ENCODE measurements around the gene CLP1. TPM values are rescaled to one million over a fixed set of nuclear protein-coding genes. Genes with fewer than 3 reads are reported as not detected.

Gene CLP1
- total and polyA plus RNA-seq, 3 experiments from 2014 or later, result 8.2 to 23.4 (median 22.4) TPM

- Histone ChIP-seq H3K4me1 (ENCODE audit: insufficient read depth, low read length) (peaks cover 6% of the 10 kb centered on the region), H3K27me3 (ENCODE audit: insufficient read depth, low read length, poor library complexity, severe bottlenecking) (peaks cover 11% of the 10 kb centered on the region), H3K9me3 (ENCODE audit: low read length) (no peaks in the 10 kb centered on the region), H3K27ac (ENCODE audit: low read depth, low read length) (no peak overlapping the region), H3K4me3 (ENCODE audit: low read length) (peak overlapping the region; percentile 67), H3K36me3 (ENCODE audit: insufficient read depth, low read length) (no peaks in the 10 kb centered on the region)
- DNase-seq, result no peak
- H3K4me1 Mint-ChIP-seq, result peaks cover 10 to 26% (median 12%) of the 10 kb centered on the region in 3 donors
- H3K27me3 Mint-ChIP-seq, result peaks cover 32 to 48% of the 10 kb centered on the region in 2 donors
- POLR2A ChIA-PET, result interaction anchor here (0.7 kb wide), 1 partner anchor 95 kb away, joined by 3 read pairs; no protein-coding TSS in a partner anchor
- CTCF ChIA-PET, result interaction anchor here (2.5 kb wide), 1 partner anchor 70 kb away, joined by 8 read pairs; the partner anchor contains the start of gene UBE2L6
- H3K27ac Mint-ChIP-seq, result no peak overlapping the region
- peaks cover 0 to 2% (median 0%) of the 10 kb centered on the region in 3 donors for H3K36me3 Mint-ChIP-seq
- peak overlapping the region; percentile 82 to 93 (median 85) for H3K4me3 Mint-ChIP-seq
- H3K9me3 Mint-ChIP-seq, result no peaks in the 10 kb centered on the region
Observed at GRCh38 chr11:57637626-57638004, 19.9 kb upstream of the CLP1 start.

- H3K27me3 Mint-ChIP-seq, result peaks cover 30 to 49% of the 10 kb centered on the region in 2 donors
- ChIA-PET POLR2A (interaction anchor here (0.6 kb wide), 1 partner anchor 104 kb away, joined by 7 read pairs; no protein-coding TSS in a partner anchor), CTCF (interaction anchor here (1.4 to 7.6 kb wide), 6 partner anchors 68 to 929 kb away, joined by 3 to 144 read pairs (median 20); partner anchors contain the start of gene UBE2L6)
- Histone ChIP-seq H3K27me3 (ENCODE audit: insufficient read depth, low read length, poor library complexity, severe bottlenecking) (peaks cover 11% of the 10 kb centered on the region), H3K4me1 (ENCODE audit: insufficient read depth, low read length) (peaks cover 6% of the 10 kb centered on the region), H3K36me3 (ENCODE audit: insufficient read depth, low read length) (no peaks in the 10 kb centered on the region), H3K4me3 (ENCODE audit: low read length) (peak overlapping the region; percentile 67), H3K9me3 (ENCODE audit: low read length) (no peaks in the 10 kb centered on the region), H3K27ac (ENCODE audit: low read depth, low read length) (no peak overlapping the region)
- peak overlapping the region in 5 of 8 donors; percentile 54 to 68 (median 63) for H3K27ac Mint-ChIP-seq
- H3K4me3 Mint-ChIP-seq, result peak overlapping the region; percentile 82 to 93 (median 85)
- H3K4me1 Mint-ChIP-seq, result peaks cover 10 to 26% (median 12%) of the 10 kb centered on the region in 3 donors
- DNase-seq, result no peak
- H3K36me3 Mint-ChIP-seq, result peaks cover 0 to 2% (median 0%) of the 10 kb centered on the region in 3 donors
- no peaks in the 10 kb centered on the region for H3K9me3 Mint-ChIP-seq
Observed at GRCh38 chr11:57638005-57638781, 19.4 kb upstream of the CLP1 start.

DNA sequence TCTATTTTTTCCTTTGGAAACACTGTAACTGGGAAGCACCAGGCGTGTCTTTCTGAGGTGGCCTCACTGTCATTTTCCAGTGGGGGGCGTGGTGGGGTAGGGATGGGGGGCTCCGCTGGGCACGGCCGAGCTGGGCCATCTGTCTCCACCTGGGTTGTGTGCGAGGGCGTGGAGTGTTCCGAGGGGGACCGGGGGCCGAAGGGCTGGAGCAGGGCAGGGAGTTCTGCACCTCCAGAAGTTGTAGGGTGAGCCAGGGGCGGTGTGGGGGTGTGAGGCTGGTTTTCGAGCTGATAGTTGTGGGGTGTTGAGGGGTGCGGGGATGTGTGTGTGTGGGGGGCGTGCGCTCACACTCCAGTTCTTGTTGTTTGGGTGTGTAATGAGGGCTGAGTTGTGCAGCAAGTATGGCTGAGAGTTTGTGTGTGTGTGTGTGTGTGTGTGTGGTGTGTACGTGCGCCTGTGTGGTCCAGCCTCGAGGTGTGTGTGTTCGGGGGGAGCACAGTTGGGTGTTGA is 18.7 kb upstream of the CLP1 start:
- no peak overlapping the region for H3K27ac ChIP-seq (ENCODE audit: low read depth, low read length)
- H3K27me3 Mint-ChIP-seq, result peaks cover 30 to 46% of the 10 kb centered on the region in 2 donors
- peaks cover 11% of the 10 kb centered on the region for H3K27me3 ChIP-seq (ENCODE audit: insufficient read depth, low read length, poor library complexity, severe bottlenecking)

GRCh38 chr11:57639321-57640067 is 18.1 kb upstream of the CLP1 start:
- peaks cover 11% of the 10 kb centered on the region for H3K27me3 ChIP-seq (ENCODE audit: insufficient read depth, low read length, poor library complexity, severe bottlenecking)
- peak overlapping the region; percentile 67 for H3K4me3 ChIP-seq (ENCODE audit: low read length)
- no peaks in the 10 kb centered on the region for H3K9me3 Mint-ChIP-seq
- ChIA-PET POLR2A (interaction anchor here (0.5 to 1.1 kb wide), 2 partner anchors 54 to 108 kb away, joined by 3 read pairs; no protein-coding TSS in a partner anchor), CTCF (interaction anchor here (0.9 to 7.6 kb wide), 11 partner anchors 8 to 928 kb away, joined by 3 to 144 read pairs (median 12); partner anchors contain the start of genes UBE2L6 and YPEL4)
- no peaks in the 10 kb centered on the region for H3K9me3 ChIP-seq (ENCODE audit: low read length)
- H3K27ac Mint-ChIP-seq, result peak overlapping the region in 1 of 8 donors; percentile 56
- peak overlapping the region; percentile 82 to 93 (median 85) for H3K4me3 Mint-ChIP-seq
- H3K27ac ChIP-seq (ENCODE audit: low read depth, low read length), result no peak overlapping the region
- peaks cover 27 to 41% of the 10 kb centered on the region in 2 donors for H3K27me3 Mint-ChIP-seq
- DNase-seq, result no peak
- no peaks in the 10 kb centered on the region for H3K36me3 ChIP-seq (ENCODE audit: insufficient read depth, low read length)
- H3K4me1 Mint-ChIP-seq, result peaks cover 10 to 26% (median 12%) of the 10 kb centered on the region in 3 donors
- peaks cover 6% of the 10 kb centered on the region for H3K4me1 ChIP-seq (ENCODE audit: insufficient read depth, low read length)
- H3K36me3 Mint-ChIP-seq, result peaks cover 0 to 4% (median 0%) of the 10 kb centered on the region in 3 donors

More for the DNA sequence above, 18.7 kb upstream of the CLP1 start:
- no peak for DNase-seq
- Mint-ChIP-seq H3K27ac (peak overlapping the region in 6 of 8 donors; percentile 49 to 64 (median 56)), H3K36me3 (peaks cover 0 to 3% (median 0%) of the 10 kb centered on the region in 3 donors), H3K9me3 (no peaks in the 10 kb centered on the region), H3K4me1 (peaks cover 10 to 26% (median 12%) of the 10 kb centered on the region in 3 donors), H3K4me3 (peak overlapping the region; percentile 82 to 93 (median 85))
- Histone ChIP-seq H3K4me1 (ENCODE audit: insufficient read depth, low read length) (peaks cover 6% of the 10 kb centered on the region), H3K4me3 (ENCODE audit: low read length) (peak overlapping the region; percentile 67), H3K36me3 (ENCODE audit: insufficient read depth, low read length) (no peaks in the 10 kb centered on the region), H3K9me3 (ENCODE audit: low read length) (no peaks in the 10 kb centered on the region)
- POLR2A ChIA-PET, result interaction anchor here (0.5 to 0.6 kb wide), 2 partner anchors 55 to 103 kb away, joined by 3 to 7 read pairs; no protein-coding TSS in a partner anchor
- CTCF ChIA-PET, result interaction anchor here (0.9 to 7.6 kb wide), 7 partner anchors 69 to 929 kb away, joined by 3 to 144 read pairs (median 21); partner anchors contain the start of gene UBE2L6

DNA sequence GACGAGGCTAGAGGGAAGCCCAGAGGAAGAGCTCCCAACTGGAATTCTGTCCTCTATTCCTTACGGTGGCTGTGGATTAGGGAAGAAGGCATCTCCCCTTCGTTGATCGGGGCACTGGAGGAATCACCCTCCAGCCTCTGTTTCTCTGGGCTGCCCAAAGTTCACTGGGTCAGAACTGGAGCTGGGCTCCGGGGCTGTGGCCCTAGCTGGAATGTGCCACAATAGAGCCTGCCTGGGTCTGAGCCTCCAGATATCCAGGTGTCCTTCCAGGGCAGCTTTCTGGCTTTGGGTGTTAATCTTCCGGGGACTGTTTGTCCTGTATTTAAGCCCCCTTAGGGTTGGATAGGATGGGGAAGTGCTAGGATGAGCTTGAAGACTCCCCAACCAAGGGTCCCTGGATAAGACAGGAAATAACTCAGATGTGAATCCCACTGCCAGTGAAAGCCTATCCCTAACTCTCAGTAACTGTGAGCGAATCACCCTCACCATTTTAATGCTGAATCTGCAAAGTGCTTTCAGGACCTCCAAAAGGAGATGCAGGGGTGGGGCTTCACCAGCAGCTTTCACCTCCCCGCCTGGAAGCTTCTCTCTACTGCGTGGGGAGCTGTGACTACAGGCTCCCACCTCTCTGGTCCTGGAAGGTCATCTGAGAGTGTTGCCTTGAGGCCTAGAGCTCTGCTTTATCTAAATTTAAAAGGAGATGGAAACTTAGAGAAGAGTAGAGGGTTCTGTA is 17.3 kb upstream of the CLP1 start:
- CTCF ChIA-PET, result interaction anchor here (0.9 to 7.6 kb wide), 17 partner anchors 8 to 315 kb away, joined by 3 to 144 read pairs (median 4); partner anchors contain the start of genes TNKS1BP1, UBE2L6 and YPEL4
- Mint-ChIP-seq H3K4me3 (peak overlapping the region in 5 of 7 donors; percentile 12 to 84 (median 69)), H3K36me3 (peaks cover 0 to 4% (median 0%) of the 10 kb centered on the region in 3 donors), H3K4me1 (peaks cover 10 to 26% (median 12%) of the 10 kb centered on the region in 3 donors), H3K9me3 (no peaks in the 10 kb centered on the region), H3K27me3 (peaks cover 27 to 41% of the 10 kb centered on the region in 2 donors), H3K27ac (peak overlapping the region in 1 of 8 donors; percentile 60)
- Histone ChIP-seq H3K4me1 (ENCODE audit: insufficient read depth, low read length) (peaks cover 6% of the 10 kb centered on the region), H3K36me3 (ENCODE audit: insufficient read depth, low read length) (no peaks in the 10 kb centered on the region), H3K9me3 (ENCODE audit: low read length) (no peaks in the 10 kb centered on the region), H3K27me3 (ENCODE audit: insufficient read depth, low read length, poor library complexity, severe bottlenecking) (peaks cover 7% of the 10 kb centered on the region), H3K4me3 (ENCODE audit: low read length) (no peak overlapping the region), H3K27ac (ENCODE audit: low read depth, low read length) (no peak overlapping the region)
- POLR2A ChIA-PET, result interaction anchor here (1.1 kb wide), 1 partner anchor 109 kb away, joined by 3 read pairs; no protein-coding TSS in a partner anchor
- no peak for DNase-seq

DNA sequence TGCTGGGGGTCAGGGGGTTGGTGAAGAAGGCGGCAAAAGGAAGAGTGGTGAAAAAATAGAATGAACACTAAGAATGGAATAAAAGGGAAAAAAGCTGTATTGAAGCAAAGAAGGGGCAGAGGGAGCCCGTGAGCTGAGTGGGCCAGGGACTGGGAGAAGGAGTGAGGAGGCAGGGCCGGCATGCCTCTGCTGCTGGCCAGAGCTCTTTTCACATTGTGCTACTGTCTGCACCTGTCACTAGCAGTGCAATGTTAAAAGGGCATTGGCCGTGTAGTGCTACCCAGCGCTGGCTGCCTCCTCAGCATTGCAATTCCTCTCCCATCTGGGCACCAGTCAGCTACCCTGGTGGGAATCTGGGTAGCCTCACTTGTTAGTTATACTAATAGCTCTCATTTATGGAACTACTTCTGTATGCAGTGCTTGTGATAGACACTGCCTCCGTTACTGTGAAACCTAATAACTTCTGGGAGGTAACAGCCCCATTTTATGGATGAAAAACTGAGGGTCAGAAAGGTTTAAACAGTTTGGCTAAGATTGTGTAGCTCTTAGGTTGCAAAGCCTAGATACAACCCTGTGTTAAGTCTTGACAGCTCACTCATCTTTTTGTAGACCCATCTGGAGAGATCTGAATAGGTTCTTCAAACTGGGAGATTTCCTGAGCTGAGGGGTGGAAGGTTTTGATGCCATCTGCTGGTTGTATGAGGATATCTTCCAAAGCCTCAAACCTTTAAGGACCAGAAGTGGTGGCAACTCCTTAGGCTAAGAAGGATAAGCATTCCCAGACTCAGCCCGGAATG is 16.4 kb upstream of the CLP1 start:
- peaks cover 10 to 29% (median 12%) of the 10 kb centered on the region in 3 donors for H3K4me1 Mint-ChIP-seq
- H3K9me3 Mint-ChIP-seq, result no peaks in the 10 kb centered on the region
- Histone ChIP-seq H3K4me1 (ENCODE audit: insufficient read depth, low read length) (peaks cover 6% of the 10 kb centered on the region), H3K4me3 (ENCODE audit: low read length) (no peak overlapping the region), H3K36me3 (ENCODE audit: insufficient read depth, low read length) (no peaks in the 10 kb centered on the region), H3K27me3 (ENCODE audit: insufficient read depth, low read length, poor library complexity, severe bottlenecking) (peaks cover 11% of the 10 kb centered on the region), H3K27ac (ENCODE audit: low read depth, low read length) (no peak overlapping the region), H3K9me3 (ENCODE audit: low read length) (no peaks in the 10 kb centered on the region)
- ChIA-PET POLR2A (interaction anchor here (0.8 kb wide), 1 partner anchor 11 kb away, joined by 5 read pairs; no protein-coding TSS in a partner anchor), CTCF (interaction anchor here (0.9 to 7.6 kb wide), 19 partner anchors 8 to 316 kb away, joined by 3 to 144 read pairs (median 4); partner anchors contain the start of genes RTN4RL2, TNKS1BP1, UBE2L6 and YPEL4)
- H3K36me3 Mint-ChIP-seq, result peaks cover 0 to 4% (median 0%) of the 10 kb centered on the region in 3 donors
- peak in 1 of 5 donors; percentile 39 for DNase-seq
- H3K27me3 Mint-ChIP-seq, result peaks cover 25 to 49% of the 10 kb centered on the region in 2 donors
- H3K4me3 Mint-ChIP-seq, result peak overlapping the region in 1 of 7 donors; percentile 62
- H3K27ac Mint-ChIP-seq, result peak overlapping the region in 1 of 8 donors; percentile 22

Data from CD8-positive, alpha-beta memory T cell (primary cell).